GM12865 (cell line): Measurements from ENCODE around the gene MBOAT1.

Experiments
- DNase-seq: peaks from one replicate; pipeline ENCODE4 v3.0.0; 2010; ENCODE audit warnings: low read depth
- H3K4me3 ChIP-seq: 2 replicates; pipeline ENCODE4 v1.5.1; 2011; ENCODE audit warnings: mild to moderate bottlenecking, low read depth, low read length, control low read depth
- TF ChIP-seq, protein P1 (sequence below): IDR thresholded peaks from 2 replicates; pipeline ENCODE4 v1.5.1; 2011; ENCODE audit warnings: low read length, control low read depth, low read depth, inconsistent platforms; ENCODE audit not compliant: insufficient read depth; ENCODE audit errors: missing control alignments

MBOAT1 gene

DNA sequence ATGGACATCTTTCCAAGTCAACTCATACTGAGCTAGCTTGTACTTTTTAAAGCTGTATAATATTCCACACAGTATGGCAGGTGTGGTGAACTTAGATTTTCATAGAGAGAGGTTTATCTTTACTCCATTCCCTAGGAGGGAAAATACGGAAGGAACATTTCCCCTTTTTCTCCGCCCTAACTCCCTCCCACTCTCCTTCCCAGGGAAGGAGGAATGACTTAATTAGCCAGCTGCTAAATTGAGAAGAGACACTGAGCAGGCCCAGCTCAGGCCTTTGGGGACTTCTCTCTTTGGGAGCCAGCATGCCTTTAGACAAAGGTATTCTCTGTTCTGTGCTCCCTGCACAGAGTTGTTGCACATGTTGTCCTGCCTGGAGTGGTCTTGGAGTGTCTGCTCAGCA lies 46.1 kb downstream of the MBOAT1 start:
- no peak overlapping the region for H3K4me3 ChIP-seq
- TF ChIP-seq, protein P1, sequence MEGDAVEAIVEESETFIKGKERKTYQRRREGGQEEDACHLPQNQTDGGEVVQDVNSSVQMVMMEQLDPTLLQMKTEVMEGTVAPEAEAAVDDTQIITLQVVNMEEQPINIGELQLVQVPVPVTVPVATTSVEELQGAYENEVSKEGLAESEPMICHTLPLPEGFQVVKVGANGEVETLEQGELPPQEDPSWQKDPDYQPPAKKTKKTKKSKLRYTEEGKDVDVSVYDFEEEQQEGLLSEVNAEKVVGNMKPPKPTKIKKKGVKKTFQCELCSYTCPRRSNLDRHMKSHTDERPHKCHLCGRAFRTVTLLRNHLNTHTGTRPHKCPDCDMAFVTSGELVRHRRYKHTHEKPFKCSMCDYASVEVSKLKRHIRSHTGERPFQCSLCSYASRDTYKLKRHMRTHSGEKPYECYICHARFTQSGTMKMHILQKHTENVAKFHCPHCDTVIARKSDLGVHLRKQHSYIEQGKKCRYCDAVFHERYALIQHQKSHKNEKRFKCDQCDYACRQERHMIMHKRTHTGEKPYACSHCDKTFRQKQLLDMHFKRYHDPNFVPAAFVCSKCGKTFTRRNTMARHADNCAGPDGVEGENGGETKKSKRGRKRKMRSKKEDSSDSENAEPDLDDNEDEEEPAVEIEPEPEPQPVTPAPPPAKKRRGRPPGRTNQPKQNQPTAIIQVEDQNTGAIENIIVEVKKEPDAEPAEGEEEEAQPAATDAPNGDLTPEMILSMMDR, result no peak
- no peak for DNase-seq

DNA sequence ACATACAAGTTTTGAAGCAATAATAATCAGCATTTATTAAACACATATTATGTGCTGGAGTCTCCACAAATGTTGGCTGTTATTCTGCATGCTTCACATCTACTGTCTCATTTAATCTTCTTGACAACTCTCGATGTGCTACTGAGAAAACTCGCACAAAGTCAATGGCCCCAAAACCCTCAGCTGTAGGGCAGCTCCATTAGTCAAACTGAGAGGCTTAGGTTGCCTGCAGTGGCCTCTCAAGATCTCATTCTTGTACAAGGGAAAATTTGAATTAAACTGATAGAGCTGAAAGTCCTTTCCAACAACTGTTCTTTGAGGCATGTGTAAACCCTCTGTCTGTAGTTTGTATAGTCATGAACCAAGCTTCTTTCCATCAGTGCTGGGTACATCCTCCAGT lies 49.8 kb downstream of the MBOAT1 start:
- TF ChIP-seq, protein P1, result no peak
- DNase-seq, result peak; percentile 22
- H3K4me3 ChIP-seq, result no peak overlapping the region

DNA sequence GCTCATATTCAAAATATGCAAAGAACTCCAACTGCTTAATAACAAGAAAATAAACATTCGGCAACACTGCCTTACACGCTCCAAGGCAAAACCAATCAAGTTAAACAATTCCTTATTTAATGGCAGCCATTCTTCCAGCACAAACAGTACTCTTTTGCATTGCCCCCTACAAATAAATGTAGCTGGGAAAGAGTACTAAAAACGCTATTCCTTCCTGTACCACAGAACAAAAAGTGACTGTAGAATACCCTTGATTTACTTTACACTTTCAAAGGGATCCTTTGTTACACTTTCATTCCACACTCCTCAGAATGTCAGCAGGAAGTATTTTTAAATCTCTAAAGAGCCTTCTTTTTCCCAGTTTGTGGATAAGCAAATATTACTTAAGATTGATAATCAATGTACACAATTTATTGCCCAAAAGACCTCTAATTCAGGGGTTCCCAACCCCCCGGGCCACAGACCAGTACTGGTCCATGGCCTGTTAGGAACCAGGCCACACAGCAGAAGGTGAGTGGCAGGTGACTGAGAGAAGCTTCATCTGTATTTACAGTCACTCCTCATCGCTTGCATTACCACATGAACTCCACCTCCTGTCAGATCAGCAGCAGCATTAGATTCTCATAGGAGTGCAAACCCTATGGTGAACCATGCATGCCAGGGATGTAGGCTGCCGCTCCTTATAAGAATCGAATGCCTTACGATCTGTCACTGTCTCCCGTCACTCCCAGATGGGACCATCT lies 51.6 kb downstream of the MBOAT1 start:
- no peak for DNase-seq
- TF ChIP-seq, protein P1, result no peak
- no peak overlapping the region for H3K4me3 ChIP-seq

DNA sequence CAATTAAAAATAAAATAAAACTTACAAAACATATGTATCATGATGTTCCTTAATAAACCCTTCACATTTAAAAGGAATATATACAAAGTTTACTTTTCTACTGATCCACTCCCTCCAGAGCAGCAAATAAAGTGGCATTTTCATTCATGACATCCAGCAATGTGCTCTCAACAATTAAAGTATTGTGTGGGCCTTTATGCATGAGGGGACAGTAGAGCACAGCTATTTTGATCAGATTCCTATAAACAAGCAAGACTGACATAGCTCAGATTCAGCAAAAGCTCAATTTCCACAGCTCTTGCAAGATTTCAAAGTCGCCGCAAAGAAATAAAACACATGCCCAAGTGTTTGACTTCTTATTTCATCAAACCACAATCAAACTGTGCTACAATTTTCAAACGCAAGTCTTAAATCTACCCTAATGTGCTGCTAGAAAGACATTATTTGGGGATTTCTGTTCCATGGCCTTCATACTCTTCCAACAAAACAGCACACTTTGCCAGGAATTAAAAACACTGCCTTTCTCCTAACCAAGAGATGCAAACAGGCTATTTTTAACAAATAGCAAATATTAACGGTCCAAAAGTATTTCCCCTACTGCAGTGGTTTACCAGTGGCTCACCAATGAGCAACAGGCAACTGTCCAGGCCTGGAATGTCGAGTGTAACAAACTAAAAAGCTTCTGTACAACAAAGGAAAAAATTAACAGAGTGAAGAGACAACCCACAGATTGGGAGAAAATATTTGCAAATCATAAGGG lies 52.3 kb downstream of the MBOAT1 start:
- DNase-seq, result no peak
- TF ChIP-seq, protein P1, result no peak
- no peak overlapping the region for H3K4me3 ChIP-seq

DNA sequence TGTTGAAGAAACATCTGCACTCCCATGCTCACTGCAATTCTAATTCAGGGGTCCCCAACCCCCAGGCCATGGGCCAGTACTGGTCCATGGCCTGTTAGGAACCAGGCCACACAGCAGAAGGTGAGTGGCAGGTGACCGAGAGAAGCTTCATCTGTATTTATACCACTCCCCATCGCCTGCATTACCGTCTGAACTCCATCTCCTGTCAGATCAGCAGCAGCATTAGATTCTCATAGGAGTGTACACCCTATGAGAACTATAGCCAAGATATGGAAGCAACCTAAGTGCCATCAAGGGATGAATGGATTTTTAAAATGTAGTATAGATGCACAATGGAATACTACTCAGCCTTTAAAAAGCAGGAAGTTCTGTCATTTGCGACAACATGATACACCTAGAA lies 53.2 kb downstream of the MBOAT1 start:
- TF ChIP-seq, protein P1, result no peak
- DNase-seq, result no peak
- no peak overlapping the region for H3K4me3 ChIP-seq

DNA sequence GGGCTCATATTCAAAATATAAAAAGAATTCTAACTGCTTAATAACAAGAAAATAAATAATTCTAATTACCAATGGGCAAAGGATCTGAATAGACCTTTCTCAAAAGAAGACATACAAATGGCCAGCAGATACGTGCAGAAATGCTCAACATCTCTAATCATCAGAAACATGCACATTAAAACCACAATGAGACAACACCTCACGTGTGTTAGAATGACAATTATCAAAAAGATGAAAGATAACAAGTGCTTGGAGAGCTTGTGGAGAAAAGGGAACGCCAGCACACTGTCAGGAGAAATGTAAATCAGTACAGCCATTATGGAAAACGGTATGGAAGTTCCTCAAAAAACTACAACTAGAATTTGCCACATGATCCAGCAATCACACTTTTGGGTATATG lies 53.6 kb downstream of the MBOAT1 start:
- no peak for DNase-seq
- H3K4me3 ChIP-seq, result no peak overlapping the region
- TF ChIP-seq, protein P1, result no peak

DNA sequence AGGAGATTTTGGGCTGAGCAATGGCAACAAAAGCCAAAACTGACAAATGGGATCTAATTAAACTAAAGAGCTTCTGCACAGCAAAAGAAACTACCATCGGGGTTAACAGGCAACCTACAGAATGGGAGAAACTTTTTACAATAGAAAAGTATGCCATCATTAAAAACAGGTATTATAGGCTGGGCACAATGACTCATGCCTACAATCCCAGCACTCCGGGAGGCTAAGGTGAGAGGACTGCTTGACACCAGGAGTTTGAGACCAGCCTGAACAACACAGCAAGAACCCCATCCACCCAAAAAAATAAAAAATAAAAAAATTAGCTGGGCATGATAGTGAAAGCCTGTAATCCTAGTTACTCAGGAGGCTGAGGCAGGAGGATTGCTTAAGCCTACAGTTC lies 55.4 kb downstream of the MBOAT1 start:
- no peak overlapping the region for H3K4me3 ChIP-seq
- no peak for DNase-seq
- TF ChIP-seq, protein P1, result no peak
